ENCODE data around the gene CBX4.

- TF ChIP-seq POLR2A (IDR thresholded peaks at IDR 0.05) (no peak), CTCF (IDR thresholded peaks at IDR 0.05) (no peak)
These were observed 27.7 kb upstream of the CBX4 start for GRCh38 chr17:79866791-79867518.

Measured in thyroid gland (tissue), 4 donors.